SIG-M5 treated with dmso at 0.1 percent for 504 hours (cell line): ENCODE results near the gene FGF1.
A peak's percentile ranks its signal among the peaks of the same experiment; 100 is the strongest.

Experiments
- DNase-seq: peaks from one replicate; lab custom pipeline; 2025; ENCODE audit not compliant: unreplicated experiment; lab: John Stamatoyannopoulos, UW

The FGF1 gene

DNA sequence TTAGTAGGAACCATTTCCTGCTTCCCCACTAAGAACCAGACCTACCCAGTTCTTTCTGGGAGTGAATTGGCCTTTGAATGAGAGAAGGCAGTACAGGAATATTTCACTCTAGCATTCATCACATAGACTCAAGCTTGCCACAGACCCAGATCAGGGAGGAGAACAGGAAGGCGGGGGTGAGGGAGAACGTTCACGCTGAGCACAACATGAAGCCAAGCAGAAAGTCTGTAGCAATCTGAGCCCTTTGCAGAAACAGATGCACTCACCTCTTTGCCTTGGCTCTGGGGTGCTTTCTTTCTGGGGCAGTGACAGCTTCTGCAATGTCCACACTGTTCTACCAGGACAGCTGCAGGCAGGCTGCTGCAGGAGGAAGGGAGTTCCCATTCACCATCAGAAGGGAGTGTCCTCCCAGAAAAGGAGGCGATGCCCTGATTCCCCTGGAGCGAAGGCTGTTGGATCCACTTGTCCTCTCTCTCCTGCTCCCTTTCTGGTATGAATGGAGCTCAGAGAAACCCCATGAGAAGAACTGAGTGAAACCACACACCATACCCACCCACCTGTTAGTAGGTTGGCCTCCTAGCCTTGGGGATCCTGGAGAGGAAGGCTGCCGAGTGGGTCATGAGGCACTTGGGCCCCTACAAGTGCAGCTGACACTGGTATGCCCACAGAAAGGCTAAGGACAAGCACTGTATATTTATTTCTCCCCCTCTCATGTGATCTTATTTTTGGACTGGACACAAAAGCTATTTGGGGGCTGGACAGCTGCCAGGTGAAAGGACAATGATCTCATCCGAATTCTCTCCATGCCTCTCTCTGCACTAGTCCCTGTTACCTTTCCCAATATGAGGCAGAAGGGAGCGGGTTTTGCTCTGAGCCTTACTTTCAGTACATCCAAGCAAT, 11.7 kb upstream of the FGF1 start:
- DNase-seq: no peak

DNA sequence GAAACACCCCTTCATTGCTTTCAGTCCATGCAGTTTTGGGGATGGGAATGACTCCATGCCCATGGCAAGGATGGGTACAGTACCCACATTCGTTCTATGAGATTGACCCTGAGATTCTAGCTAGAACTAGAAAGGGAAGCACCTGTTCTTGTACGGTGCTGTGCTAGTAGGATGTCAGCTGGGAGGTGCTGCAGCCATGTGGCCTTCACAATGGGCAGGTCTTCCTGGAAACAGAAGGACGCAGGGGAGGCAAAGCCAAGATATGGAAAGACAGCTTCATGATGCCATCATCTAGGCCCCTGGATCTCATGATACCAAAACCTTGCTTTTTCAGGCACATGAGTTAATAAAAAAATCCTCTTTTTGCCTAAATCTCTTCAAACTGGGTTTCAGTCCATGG, 10.5 kb upstream of the FGF1 start:
- no peak for DNase-seq

DNA sequence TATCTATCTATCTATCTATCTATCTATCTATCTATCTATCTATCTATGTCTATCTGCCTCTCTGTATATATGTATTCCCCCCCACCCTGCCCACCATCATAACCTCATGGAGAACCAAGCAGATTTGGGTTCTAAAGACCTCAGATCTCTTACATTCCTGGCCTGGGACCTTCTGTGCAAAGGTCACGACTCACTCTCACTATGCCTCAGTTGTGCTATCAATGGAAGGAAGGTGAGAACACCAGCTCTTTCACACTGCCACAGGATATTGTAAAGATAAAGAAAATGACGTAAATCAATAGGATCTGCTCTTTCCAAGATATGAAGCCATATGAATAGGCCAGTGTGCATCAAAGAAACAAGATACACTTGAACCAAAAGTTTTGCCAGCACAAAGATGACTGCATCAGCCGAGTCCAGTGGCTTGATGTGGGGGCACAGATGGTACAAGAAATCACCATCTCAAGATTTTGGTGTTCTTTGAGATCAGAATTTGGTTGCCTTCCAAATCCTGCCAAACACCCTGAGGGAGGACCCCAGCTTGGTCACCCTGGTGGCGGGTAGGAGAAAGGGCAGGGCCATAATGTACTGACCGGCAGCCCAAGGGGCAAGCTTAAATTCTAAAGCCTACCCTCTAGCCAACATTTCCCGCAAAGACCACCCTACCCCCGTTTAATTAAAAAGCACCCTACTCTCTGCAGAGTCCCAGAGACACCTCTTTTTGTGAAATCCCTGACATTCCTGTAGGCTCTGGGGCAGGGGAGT, 8.4 kb upstream of the FGF1 start:
- no peak for DNase-seq

- peak; percentile 46 for DNase-seq
These were observed 6.5 kb upstream of the FGF1 start for GRCh38 chr5:142692321-142692894.

- no peak for DNase-seq
These were observed 4.8 kb upstream of the FGF1 start for GRCh38 chr5:142690667-142691066.

- no peak for DNase-seq
These were observed 3.2 kb upstream of the FGF1 start for GRCh38 chr5:142689081-142689480.

DNA sequence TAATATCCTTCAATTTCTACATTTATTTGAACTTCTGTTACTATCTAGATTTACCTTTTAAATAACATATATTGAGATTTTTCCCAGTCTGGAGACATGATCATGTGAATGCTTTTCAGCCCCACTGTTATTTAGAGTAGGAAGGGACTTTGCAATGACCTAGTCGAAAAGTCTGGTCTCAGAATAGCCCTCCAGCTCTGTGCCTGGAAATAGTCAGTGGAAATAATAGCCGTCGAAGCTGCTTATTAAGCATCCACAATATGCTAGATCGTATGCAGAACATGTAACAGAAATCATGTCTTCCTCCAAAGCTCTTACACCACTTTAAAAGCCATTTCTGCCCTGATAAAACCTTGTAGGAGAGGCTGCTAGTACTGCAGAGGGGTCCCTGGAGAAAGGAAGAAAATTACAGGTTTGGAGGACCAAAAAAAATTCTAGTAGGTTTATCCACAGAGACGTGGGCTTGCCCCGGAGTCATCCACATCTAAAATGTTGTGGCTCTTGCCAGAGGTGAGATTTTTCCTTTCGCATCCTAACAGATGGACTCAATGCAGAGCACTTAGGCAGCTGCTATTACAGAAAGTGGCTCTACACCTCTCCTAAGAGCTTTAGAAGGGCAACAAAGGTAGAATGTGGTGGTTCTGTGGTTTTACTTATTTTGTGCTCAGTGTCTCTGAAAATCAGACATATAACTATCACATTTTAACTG, 2.5 kb upstream of the FGF1 start:
- DNase-seq: no peak

- no peak for DNase-seq
These were observed 1.1 kb upstream of the FGF1 start for GRCh38 chr5:142686968-142687367.

GRCh38 chr5:142686210-142686734, 382 bp upstream of the FGF1 start:
- DNase-seq: no peak

DNA sequence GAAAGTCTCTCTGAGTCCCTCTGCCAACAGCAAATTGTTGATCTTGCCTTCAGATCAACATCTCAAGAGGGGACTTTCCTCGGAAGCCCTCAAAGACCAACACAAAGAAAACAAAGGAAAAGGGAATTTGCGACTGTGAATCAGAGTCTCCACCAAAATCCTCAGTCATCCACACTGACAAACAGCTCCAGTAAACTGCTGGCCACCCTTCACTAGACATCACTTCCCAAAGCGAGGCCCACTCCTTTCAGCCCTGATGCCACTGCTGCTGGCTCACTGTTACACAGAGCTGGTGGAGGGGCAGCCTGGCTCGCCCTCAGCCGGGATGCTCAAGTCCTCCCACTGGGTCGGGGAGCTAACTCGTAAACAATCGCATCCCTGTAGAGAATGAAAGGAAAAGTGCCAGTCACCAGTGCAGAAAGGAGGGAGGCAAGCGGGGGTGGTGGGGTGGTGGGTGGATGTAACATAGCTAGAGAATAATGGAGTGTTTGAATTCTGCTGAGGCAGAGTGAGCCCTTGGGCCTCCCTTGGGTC, 1.3 kb downstream of the FGF1 start:
- DNase-seq: no peak

DNA sequence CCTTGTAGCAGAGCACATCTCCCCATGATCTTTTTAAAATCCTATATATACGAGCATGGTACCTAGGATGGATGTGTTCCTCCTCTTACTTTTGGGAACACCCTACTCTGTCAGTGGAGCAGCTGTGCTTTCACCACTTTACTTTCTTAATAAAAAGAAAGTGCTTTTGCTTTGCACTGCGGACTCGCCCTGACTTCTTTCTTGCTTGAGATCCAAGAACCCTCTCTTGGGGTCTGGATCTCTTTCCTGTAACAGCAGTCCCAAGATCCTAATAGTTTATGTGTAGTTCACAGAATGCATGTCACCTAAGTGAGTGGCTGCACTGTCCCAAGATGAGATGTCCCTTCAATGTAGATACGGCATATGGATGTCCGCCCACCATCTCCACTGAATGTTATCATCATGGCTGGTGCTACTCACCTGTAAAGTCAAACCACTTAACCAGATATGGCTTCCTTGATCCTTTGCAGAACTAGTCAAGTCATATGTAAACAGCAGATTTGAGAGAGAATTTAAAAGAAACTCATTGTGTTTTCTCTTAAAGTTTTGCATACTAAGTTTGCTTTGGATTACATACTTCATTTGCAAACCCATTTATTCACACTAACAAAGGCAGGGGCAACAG, 1.9 kb downstream of the FGF1 start:
- DNase-seq: no peak

DNA sequence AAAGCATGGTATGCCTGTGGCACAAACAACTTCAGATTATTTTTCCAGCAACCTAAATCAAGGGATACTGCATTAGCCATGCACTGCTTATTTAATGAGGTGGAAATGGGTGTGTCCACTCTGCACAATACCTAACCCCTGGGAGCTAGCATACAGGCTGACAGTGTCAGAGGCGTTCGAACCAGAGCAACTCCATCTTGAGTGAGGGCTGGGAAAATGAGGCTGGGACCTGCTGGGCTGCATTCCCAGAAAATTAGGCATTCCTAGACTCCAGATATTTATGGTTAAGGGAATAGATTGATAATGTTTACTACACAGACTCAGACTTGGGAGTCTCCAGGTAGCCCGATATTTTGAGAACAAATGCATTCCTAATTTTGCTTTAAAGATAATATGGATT, 2.8 kb downstream of the FGF1 start:
- no peak for DNase-seq

GRCh38 chr5:142680605-142681259, 5.2 kb downstream of the FGF1 start:
- DNase-seq: peak; percentile 64

GRCh38 chr5:142679744-142680143, 6.1 kb downstream of the FGF1 start:
- DNase-seq: no peak

DNA sequence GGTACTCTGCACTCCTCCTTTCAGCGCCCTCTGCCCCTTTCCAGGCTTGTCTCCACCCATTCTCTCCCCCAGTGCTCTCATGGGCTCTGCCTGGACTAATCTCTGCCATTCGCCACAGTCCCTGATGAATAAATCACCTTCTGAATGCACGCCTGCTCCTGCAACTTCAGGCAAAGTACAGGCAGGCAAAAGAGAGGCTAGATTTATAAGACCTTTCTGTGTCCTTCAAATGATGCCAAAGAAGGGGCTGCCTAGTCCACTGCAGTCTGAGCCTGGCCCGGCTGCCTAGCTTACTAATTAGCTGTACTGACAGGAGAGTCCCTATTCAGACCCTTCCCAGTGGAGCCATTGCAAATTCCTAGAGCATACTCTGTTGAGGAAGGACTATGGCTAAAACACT, 7.4 kb downstream of the FGF1 start:
- DNase-seq: no peak

- no peak for DNase-seq
These were observed 8.7 kb downstream of the FGF1 start for GRCh38 chr5:142677198-142677597.

GRCh38 chr5:142676318-142676717, 9.6 kb downstream of the FGF1 start:
- DNase-seq: no peak

- no peak for DNase-seq
These were observed 11.1 kb downstream of the FGF1 start for GRCh38 chr5:142674531-142675469.

- DNase-seq: no peak
These were observed 14.1 kb downstream of the FGF1 start for GRCh38 chr5:142671801-142672200.
